A549 (cell line): ENCODE data around the gene DSCAML1. TPM values are rescaled to one million over a fixed set of nuclear protein-coding genes. Genes with fewer than 3 reads are reported as not detected.

Experiments
- ATAC-seq, 2 experiments: fragments of 200-7000 bp in 1 of 2; fragments of >200 bp in 1 of 2; cut with Nextera tagmentation in 1 of 2; cut with Tn5 transposase in 1 of 2; 3 replicates each; pipeline versions ENCODE4 v1.8.0 to v1.9.1; 2018 to 2020; ENCODE audit warnings: mild to moderate bottlenecking in 1 of 2, moderate library complexity in 1 of 2
- CTCF ChIA-PET: fragments of 300-600 bp; sonication (Branson Sonifier 250); formaldehyde crosslinking; extraction: SDS; loops from one replicate; lab custom pipeline; 2021; ENCODE audit warnings: antibody characterized with exemption, inconsistent platforms; lab: Yijun Ruan, JAX
- POLR2A ChIA-PET: fragments of 350-600 bp; formaldehyde crosslinking; extraction: SDS; loops from one replicate; lab custom pipeline; 2021; ENCODE audit warnings: antibody characterized with exemption, inconsistent platforms; lab: Yijun Ruan, JAX
- DNase-seq, 2 experiments: peaks; one replicate each; pipeline versions ENCODE4 v3.0.0 to v3.0.0-alpha.2; 2011 to 2016; ENCODE audit warnings: low read depth in 1 of 2, low spot score in 1 of 2
- FAIRE-seq: peaks from 2 replicates; lab custom pipeline; 2011; peaks lifted over from hg19 to GRCh38; lab: Jason Lieb, UNC
- H3K27ac ChIP-seq, 2 experiments: fragments of >200 bp; sonication (Bioruptor Twin); formaldehyde crosslinking; 3 replicates each; pipeline ENCODE4 v1.5.1; 2016 to 2017
- H3K4me1 ChIP-seq: fragments of >200 bp; sonication (Bioruptor Twin); formaldehyde crosslinking; 3 replicates; pipeline ENCODE4 v1.6.1; 2016
- H3K4me2 ChIP-seq: fragments of >200 bp; sonication (Bioruptor Twin); formaldehyde crosslinking; 3 replicates; pipeline ENCODE4 v1.6.1; 2016
- H3K4me3 ChIP-seq: fragments of >200 bp; sonication (Bioruptor Twin); formaldehyde crosslinking; 3 replicates; pipeline ENCODE4 v1.5.1; 2016
- H3K9me3 ChIP-seq: fragments of >200 bp; sonication (Bioruptor Twin); formaldehyde crosslinking; 3 replicates; pipeline ENCODE4 v1.6.1; 2016
- BHLHE40 ChIP-seq: IDR thresholded peaks from 2 replicates; pipeline ENCODE4 v1.6.1; 2012; ENCODE audit warnings: low read depth, low read length, inconsistent platforms
- CBX8 ChIP-seq: fragments of 200-600 bp; sonication (generic); IDR thresholded peaks from 2 replicates; pipeline ENCODE4 v1.6.1; 2016
- EHMT2 ChIP-seq: fragments of 200-600 bp; sonication (generic); IDR thresholded peaks from 2 replicates; pipeline ENCODE4 v1.6.1; 2016; ENCODE audit warnings: antibody characterized with exemption, low read depth, mild to moderate bottlenecking, moderate library complexity
- ESRRA ChIP-seq: fragments of 150-350 bp; IDR thresholded peaks from 2 replicates; pipeline ENCODE4 v1.6.1; 2014; ENCODE audit warnings: mild to moderate bottlenecking, low read length, borderline replicate concordance
- FOSB ChIP-seq: fragments of 250-450 bp; sonication (Bioruptor Pico); IDR thresholded peaks from 2 replicates; pipeline ENCODE4 v1.5.0; 2020; ENCODE audit warnings: mild to moderate bottlenecking, moderate library complexity
- GATA3 ChIP-seq: IDR thresholded peaks from 2 replicates; pipeline ENCODE4 v1.6.1; 2012; ENCODE audit warnings: borderline replicate concordance
- HDAC2 ChIP-seq: fragments of 200-600 bp; sonication (generic); IDR thresholded peaks from 2 replicates; pipeline ENCODE4 v1.6.1; 2016
- HEYL ChIP-seq: fragments of 250-450 bp; sonication (Bioruptor Pico); IDR thresholded peaks from 2 replicates; pipeline ENCODE4 v1.8.0; 2021; ENCODE audit warnings: mild to moderate bottlenecking, moderate library complexity
- HOXB5 ChIP-seq: fragments of 250-450 bp; sonication (Bioruptor Pico); IDR thresholded peaks from 2 replicates; pipeline ENCODE4 v1.5.0; 2020; ENCODE audit warnings: mild to moderate bottlenecking, moderate library complexity
- JUN ChIP-seq, 2 experiments: fragments of >200 bp; sonication (Bioruptor Twin); formaldehyde crosslinking; IDR thresholded peaks; 2 replicates in 1 of 2; 3 replicates in 1 of 2; pipeline ENCODE4 v1.6.1; 2016 to 2017
- JUNB ChIP-seq: fragments of >200 bp; sonication (Bioruptor Twin); formaldehyde crosslinking; IDR thresholded peaks from 2 replicates; pipeline ENCODE4 v1.6.1; 2016
- MAFK ChIP-seq: fragments of 450-650 bp; IDR thresholded peaks from 2 replicates; pipeline ENCODE4 v1.6.1; 2014; ENCODE audit not compliant: partially characterized antibody
- MAZ ChIP-seq: fragments of 150-350 bp; IDR thresholded peaks from 2 replicates; pipeline ENCODE4 v1.6.1; 2014; ENCODE audit warnings: antibody characterized with exemption, low read depth, low read length, borderline replicate concordance
- NFE2L2 ChIP-seq: fragments of 150-350 bp; conservative IDR thresholded peaks from 2 replicates; pipeline ENCODE4 v1.6.1; 2014; ENCODE audit warnings: low read length
- PHF8 ChIP-seq: fragments of 200-600 bp; sonication (generic); IDR thresholded peaks from 2 replicates; pipeline ENCODE4 v1.6.1; 2016; ENCODE audit warnings: low read depth, mild to moderate bottlenecking, antibody characterized with exemption, moderate library complexity, borderline replicate concordance
- POLR2A ChIP-seq: IDR thresholded peaks from 2 replicates; pipeline ENCODE4 v1.6.1; 2012; ENCODE audit warnings: mild to moderate bottlenecking, low read length
- POLR2AphosphoS2 ChIP-seq: conservative IDR thresholded peaks from 2 replicates; pipeline ENCODE4 v1.6.1; 2012; ENCODE audit warnings: low read length, improper control_type of control experiment, inconsistent platforms
- RAD21 ChIP-seq, 2 experiments: fragments of >200 bp in 1 of 2; sonication (Bioruptor Twin) in 1 of 2; formaldehyde crosslinking in 1 of 2; IDR thresholded peaks in 1 of 2; conservative IDR thresholded peaks in 1 of 2; 2 replicates in 1 of 2; 3 replicates in 1 of 2; pipeline ENCODE4 v1.6.1; 2012 to 2018; ENCODE audit warnings: inconsistent platforms in 1 of 2
- TFCP2L1 ChIP-seq: fragments of 250-450 bp; sonication (Bioruptor Pico); IDR thresholded peaks from 2 replicates; pipeline ENCODE4 v1.5.0; 2021; ENCODE audit warnings: mild to moderate bottlenecking
- TP53 ChIP-seq: fragments of 250-450 bp; sonication (Bioruptor Pico); IDR thresholded peaks from 2 replicates; pipeline ENCODE4 v1.5.0; 2021; ENCODE audit warnings: mild to moderate bottlenecking, moderate library complexity
- ZNF302 ChIP-seq: fragments of 250-450 bp; sonication (Bioruptor Pico); IDR thresholded peaks from 2 replicates; pipeline ENCODE4 v1.9.0; 2021; ENCODE audit warnings: inconsistent platforms, mild to moderate bottlenecking, moderate library complexity
- WGBS: methylation state at CpG from one replicate; pipeline ENCODE4 v1.1.6; 2017; ENCODE audit errors: missing lambda C conversion rate; 5-methylcytosine and 5-hydroxymethylcytosine counted together
- polyA plus RNA-seq, 4 experiments: library from polyadenylated mRNA; depleted of rRNA in 3 of 4; stranded (reverse); fragments of >200 nt; fragmentation: RNase III in 1 of 4; extraction: RNeasy Plus Mini Kit Qiagen cat#74134 plus additional on column Dnase treatment in 1 of 4; gene quantifications; 2 replicates in 3 of 4; 3 replicates in 1 of 4; pipeline ENCODE4 v1.2.3, GENCODE V29; 2011 to 2017
- TF ChIP-seq, protein P1 (sequence below): fragments of 250-450 bp; sonication (Bioruptor Pico); IDR thresholded peaks from 2 replicates; pipeline ENCODE4 v1.5.0; 2021; ENCODE audit warnings: mild to moderate bottlenecking, moderate library complexity, borderline replicate concordance
- TF ChIP-seq, protein P2 (sequence below): IDR thresholded peaks from 2 replicates; pipeline ENCODE4 v1.6.1; 2012
- TF ChIP-seq, protein P3 (sequence below): fragments of 200-600 bp; sonication (generic); IDR thresholded peaks from 2 replicates; pipeline ENCODE4 v1.6.1; 2016; ENCODE audit warnings: antibody characterized with exemption, mild to moderate bottlenecking, moderate library complexity
- TF ChIP-seq, protein P4 (sequence below): IDR thresholded peaks from 2 replicates; pipeline ENCODE4 v1.6.1; 2012; ENCODE audit warnings: low read depth, borderline replicate concordance
- TF ChIP-seq, protein P5 (sequence below): fragments of >200 bp; sonication (Bioruptor Twin); formaldehyde crosslinking; IDR thresholded peaks from 2 replicates; pipeline ENCODE4 v1.6.1; 2016
- TF ChIP-seq, protein P6 (sequence below): fragments of 150-350 bp; IDR thresholded peaks from 2 replicates; pipeline ENCODE4 v1.6.1; 2014; ENCODE audit warnings: low read depth, mild to moderate bottlenecking, low read length

The DSCAML1 gene
- polyA plus RNA-seq, 2 of the 4 experiments (the other 2 are of a cell fraction), result 0.12 to 0.31 TPM

DNA sequence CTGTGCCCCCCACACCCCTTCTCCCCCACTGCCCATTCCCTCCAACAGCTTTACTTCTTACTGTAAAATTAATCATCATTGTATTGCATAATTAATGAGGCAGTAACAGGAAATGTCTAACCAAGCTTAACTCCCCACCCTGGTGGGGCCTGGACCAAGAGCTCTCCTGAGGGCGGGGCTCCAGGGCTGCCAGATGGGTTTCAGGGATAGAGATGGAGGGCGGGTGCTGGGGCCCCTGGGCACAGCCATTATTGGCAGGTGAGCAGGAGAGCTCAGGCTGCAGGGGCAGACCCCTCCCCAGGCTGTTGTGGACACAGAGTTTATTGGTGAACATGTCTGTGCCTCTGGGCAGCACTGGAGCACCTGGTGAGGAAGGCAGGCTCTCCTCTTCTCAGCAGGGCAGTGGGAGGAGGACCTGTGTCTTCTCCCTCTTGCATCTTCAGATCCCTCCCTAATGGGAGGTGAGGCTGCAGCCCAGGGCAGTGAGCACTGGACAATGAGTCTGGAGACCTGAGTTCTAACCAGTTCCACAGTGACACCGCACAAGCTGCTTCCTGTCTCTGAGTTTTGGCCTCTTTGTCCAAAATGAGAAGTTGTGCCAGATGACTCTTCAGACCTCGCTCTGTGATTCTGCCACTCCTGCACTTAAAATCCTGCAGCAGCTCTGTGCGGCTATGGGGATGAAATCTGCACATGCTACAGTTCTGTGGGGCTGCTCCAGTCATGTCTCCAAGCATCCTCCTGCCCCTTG, 236.1 kb downstream of the DSCAML1 start:
- H3K4me2 ChIP-seq, result no peak overlapping the region
- no peak for DNase-seq
- CTCF ChIA-PET, result interaction anchor here (0.5 kb wide), 1 partner anchor 9 kb away, joined by 3 read pairs; no protein-coding TSS in a partner anchor
- no peak overlapping the region for H3K4me3 ChIP-seq
- H3K4me1 ChIP-seq, result no peaks in the 10 kb centered on the region
- WGBS, result 50% methylated on average over 5 of the region's 5 CpGs
- TF ChIP-seq RAD21 (conservative IDR thresholded peaks at IDR 0.05 in 1 of 2, IDR thresholded peaks at IDR 0.05 in 1 of 2) (no peak), ZNF302 (no peak), BHLHE40 (no peak), CBX8 (no peak), PHF8 (no peak), TFCP2L1 (CRISPR knock-in tag) (no peak), HDAC2 (no peak), POLR2AphosphoS2 (no peak), HEYL (CRISPR knock-in tag) (no peak)
- TF ChIP-seq, all 56 proteins: peak for 0
- no peaks in the 10 kb centered on the region for H3K9me3 ChIP-seq
- H3K27ac ChIP-seq, result no peak overlapping the region
- ATAC-seq (no peak), FAIRE-seq (no peak)
- POLR2A ChIA-PET, result no interaction called here

DNA sequence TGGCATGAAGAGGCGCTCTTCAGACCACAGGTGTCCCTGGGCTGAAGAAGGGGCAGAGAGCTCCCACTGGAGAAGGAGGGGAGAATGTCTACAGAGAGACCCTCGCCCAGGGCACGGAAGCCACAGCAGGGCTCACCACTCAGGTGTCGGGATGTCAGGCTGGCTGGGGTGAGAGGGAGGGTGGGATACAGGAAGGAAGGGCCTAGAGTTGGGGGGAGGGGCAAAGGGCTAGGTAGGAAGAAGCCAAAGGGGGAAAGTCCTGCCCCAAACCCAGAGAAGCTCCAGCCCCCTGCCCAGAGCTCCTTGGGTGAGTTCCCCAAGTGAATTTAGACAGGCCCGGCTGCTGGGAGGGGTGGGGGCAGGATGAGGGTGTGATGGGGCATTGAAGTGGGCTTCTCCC, 237.3 kb downstream of the DSCAML1 start:
- ChIA-PET POLR2A (no interaction called here), CTCF (no interaction called here)
- Histone ChIP-seq H3K4me2 (no peak overlapping the region), H3K9me3 (no peaks in the 10 kb centered on the region), H3K27ac (no peak overlapping the region), H3K4me1 (no peaks in the 10 kb centered on the region), H3K4me3 (no peak overlapping the region)
- no peak for FAIRE-seq
- no peak for ATAC-seq
- TF ChIP-seq TFCP2L1 (CRISPR knock-in tag) (no peak), FOSB (CRISPR knock-in tag) (no peak), ZNF302 (no peak), POLR2A (no peak), TP53 (CRISPR knock-in tag) (no peak), BHLHE40 (no peak), HOXB5 (no peak)
- TF ChIP-seq, protein P1, sequence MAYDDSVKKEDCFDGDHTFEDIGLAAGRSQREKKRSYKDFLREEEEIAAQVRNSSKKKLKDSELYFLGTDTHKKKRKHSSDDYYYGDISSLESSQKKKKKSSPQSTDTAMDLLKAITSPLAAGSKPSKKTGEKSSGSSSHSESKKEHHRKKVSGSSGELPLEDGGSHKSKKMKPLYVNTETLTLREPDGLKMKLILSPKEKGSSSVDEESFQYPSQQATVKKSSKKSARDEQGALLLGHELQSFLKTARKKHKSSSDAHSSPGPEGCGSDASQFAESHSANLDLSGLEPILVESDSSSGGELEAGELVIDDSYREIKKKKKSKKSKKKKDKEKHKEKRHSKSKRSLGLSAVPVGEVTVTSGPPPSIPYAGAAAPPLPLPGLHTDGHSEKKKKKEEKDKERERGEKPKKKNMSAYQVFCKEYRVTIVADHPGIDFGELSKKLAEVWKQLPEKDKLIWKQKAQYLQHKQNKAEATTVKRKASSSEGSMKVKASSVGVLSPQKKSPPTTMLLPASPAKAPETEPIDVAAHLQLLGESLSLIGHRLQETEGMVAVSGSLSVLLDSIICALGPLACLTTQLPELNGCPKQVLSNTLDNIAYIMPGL (CRISPR knock-in tag), result no peak
- TF ChIP-seq, protein P2, sequence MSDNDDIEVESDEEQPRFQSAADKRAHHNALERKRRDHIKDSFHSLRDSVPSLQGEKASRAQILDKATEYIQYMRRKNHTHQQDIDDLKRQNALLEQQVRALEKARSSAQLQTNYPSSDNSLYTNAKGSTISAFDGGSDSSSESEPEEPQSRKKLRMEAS, result no peak
- WGBS, result 82% methylated on average over 2 of the region's 5 CpGs
- no peak for DNase-seq

DNA sequence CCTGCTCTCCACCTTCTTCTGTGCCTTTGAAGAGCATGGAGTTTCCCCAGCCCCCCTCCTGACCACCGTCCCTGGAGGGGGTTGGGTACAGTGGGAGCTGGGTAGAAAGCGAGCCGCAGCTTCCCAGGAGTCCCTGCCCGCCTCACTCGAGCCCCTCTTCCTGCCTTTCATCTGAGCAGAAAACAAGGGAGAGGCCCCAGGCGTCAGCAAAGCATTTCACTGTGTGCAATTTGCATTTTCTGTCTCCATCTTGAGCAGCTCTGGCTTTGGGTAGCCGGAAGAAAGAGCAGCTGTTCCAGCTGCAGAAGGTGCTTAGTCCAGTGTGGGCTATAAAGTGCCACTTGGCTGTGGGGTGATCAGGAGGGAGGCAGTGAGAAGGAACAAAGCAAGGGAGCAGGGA, 239.7 kb downstream of the DSCAML1 start:
- H3K4me2 ChIP-seq, result no peak overlapping the region
- ChIA-PET CTCF (no interaction called here), POLR2A (no interaction called here)
- TF ChIP-seq ESRRA (no peak), EHMT2 (no peak), GATA3 (no peak), CBX8 (no peak), JUNB (no peak), JUN (IDR thresholded peaks at IDR 0.05) (no peak), POLR2A (no peak), MAFK (no peak), NFE2L2 (no peak), MAZ (no peak)
- TF ChIP-seq, protein P3, sequence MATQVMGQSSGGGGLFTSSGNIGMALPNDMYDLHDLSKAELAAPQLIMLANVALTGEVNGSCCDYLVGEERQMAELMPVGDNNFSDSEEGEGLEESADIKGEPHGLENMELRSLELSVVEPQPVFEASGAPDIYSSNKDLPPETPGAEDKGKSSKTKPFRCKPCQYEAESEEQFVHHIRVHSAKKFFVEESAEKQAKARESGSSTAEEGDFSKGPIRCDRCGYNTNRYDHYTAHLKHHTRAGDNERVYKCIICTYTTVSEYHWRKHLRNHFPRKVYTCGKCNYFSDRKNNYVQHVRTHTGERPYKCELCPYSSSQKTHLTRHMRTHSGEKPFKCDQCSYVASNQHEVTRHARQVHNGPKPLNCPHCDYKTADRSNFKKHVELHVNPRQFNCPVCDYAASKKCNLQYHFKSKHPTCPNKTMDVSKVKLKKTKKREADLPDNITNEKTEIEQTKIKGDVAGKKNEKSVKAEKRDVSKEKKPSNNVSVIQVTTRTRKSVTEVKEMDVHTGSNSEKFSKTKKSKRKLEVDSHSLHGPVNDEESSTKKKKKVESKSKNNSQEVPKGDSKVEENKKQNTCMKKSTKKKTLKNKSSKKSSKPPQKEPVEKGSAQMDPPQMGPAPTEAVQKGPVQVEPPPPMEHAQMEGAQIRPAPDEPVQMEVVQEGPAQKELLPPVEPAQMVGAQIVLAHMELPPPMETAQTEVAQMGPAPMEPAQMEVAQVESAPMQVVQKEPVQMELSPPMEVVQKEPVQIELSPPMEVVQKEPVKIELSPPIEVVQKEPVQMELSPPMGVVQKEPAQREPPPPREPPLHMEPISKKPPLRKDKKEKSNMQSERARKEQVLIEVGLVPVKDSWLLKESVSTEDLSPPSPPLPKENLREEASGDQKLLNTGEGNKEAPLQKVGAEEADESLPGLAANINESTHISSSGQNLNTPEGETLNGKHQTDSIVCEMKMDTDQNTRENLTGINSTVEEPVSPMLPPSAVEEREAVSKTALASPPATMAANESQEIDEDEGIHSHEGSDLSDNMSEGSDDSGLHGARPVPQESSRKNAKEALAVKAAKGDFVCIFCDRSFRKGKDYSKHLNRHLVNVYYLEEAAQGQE, result no peak
- TF ChIP-seq, protein P4, sequence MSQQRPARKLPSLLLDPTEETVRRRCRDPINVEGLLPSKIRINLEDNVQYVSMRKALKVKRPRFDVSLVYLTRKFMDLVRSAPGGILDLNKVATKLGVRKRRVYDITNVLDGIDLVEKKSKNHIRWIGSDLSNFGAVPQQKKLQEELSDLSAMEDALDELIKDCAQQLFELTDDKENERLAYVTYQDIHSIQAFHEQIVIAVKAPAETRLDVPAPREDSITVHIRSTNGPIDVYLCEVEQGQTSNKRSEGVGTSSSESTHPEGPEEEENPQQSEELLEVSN, result no peak
- TF ChIP-seq, protein P5, sequence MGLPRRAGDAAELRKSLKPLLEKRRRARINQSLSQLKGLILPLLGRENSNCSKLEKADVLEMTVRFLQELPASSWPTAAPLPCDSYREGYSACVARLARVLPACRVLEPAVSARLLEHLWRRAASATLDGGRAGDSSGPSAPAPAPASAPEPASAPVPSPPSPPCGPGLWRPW, result no peak
- TF ChIP-seq, protein P6, sequence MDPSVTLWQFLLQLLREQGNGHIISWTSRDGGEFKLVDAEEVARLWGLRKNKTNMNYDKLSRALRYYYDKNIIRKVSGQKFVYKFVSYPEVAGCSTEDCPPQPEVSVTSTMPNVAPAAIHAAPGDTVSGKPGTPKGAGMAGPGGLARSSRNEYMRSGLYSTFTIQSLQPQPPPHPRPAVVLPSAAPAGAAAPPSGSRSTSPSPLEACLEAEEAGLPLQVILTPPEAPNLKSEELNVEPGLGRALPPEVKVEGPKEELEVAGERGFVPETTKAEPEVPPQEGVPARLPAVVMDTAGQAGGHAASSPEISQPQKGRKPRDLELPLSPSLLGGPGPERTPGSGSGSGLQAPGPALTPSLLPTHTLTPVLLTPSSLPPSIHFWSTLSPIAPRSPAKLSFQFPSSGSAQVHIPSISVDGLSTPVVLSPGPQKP, result no peak
- WGBS, result 58% methylated on average over 5 of the region's 7 CpGs
- no peak for FAIRE-seq
- DNase-seq, result no peak
- no peaks in the 10 kb centered on the region for H3K9me3 ChIP-seq
- no peak overlapping the region for H3K4me3 ChIP-seq
- ATAC-seq, result no peak
- no peak overlapping the region for H3K27ac ChIP-seq
- no peaks in the 10 kb centered on the region for H3K4me1 ChIP-seq
